NCI-H1436 treated with DMSO at 0.1 percent for 48 hours (cell line): ENCODE results near the gene NAA16.
"Not testable (repeated sequence)": the region's sequence is repeated elsewhere in the genome, so short reads cannot be mapped to it uniquely, and the experiment has no call there.

ENCODE experiments used
- DNase-seq: peaks from one replicate; lab custom pipeline; 2025; lab: John Stamatoyannopoulos, UW

NAA16 gene

GRCh38 chr13:41356385-41356648 is 45.2 kb downstream of the NAA16 start:
- not testable (repeated sequence) for DNase-seq

GRCh38 chr13:41356786-41357185 is 45.7 kb downstream of the NAA16 start:
- DNase-seq = no peak

GRCh38 chr13:41361491-41361890 is 50.4 kb downstream of the NAA16 start:
- no peak for DNase-seq

GRCh38 chr13:41364043-41364442 is 53.0 kb downstream of the NAA16 start:
- DNase-seq = no peak

- DNase-seq = no peak
These were observed 54.6 kb downstream of the NAA16 start for GRCh38 chr13:41365631-41366030.

GRCh38 chr13:41370736-41371135 is 59.7 kb downstream of the NAA16 start:
- DNase-seq = no peak

GRCh38 chr13:41377446-41377845 is 66.4 kb downstream of the NAA16 start:
- no peak for DNase-seq

GRCh38 chr13:41382431-41382830 is 71.4 kb downstream of the NAA16 start:
- no peak for DNase-seq

GRCh38 chr13:41383386-41383785 is 72.3 kb downstream of the NAA16 start:
- DNase-seq = no peak

- DNase-seq = no peak
These were observed 73.9 kb downstream of the NAA16 start for GRCh38 chr13:41384749-41385503.

- DNase-seq = no peak
These were observed 75.1 kb downstream of the NAA16 start for GRCh38 chr13:41386211-41386610.

GRCh38 chr13:41387576-41387975 is 76.5 kb downstream of the NAA16 start:
- no peak for DNase-seq

- no peak for DNase-seq
These were observed 77.2 kb downstream of the NAA16 start for GRCh38 chr13:41388143-41388881.

- no peak for DNase-seq
These were observed 78.5 kb downstream of the NAA16 start for GRCh38 chr13:41389580-41389979.

GRCh38 chr13:41394166-41394565 is 83.1 kb downstream of the NAA16 start:
- DNase-seq = no peak

GRCh38 chr13:41398494-41399170 is 87.6 kb downstream of the NAA16 start:
- no peak for DNase-seq

GRCh38 chr13:41401366-41401765 is 90.3 kb downstream of the NAA16 start:
- DNase-seq = no peak

- DNase-seq = no peak
These were observed 91.8 kb downstream of the NAA16 start for GRCh38 chr13:41402691-41403511.

- DNase-seq = no peak
These were observed 92.9 kb downstream of the NAA16 start for GRCh38 chr13:41403983-41404382.

- DNase-seq = no peak
These were observed 94.3 kb downstream of the NAA16 start for GRCh38 chr13:41405367-41405766.

GRCh38 chr13:41407380-41407779 is 96.3 kb downstream of the NAA16 start:
- no peak for DNase-seq

GRCh38 chr13:41408121-41408520 is 97.1 kb downstream of the NAA16 start:
- DNase-seq = no peak
